Ureter (tissue), 1 donor: ENCODE measurements around the gene TMEM51. TPM values are rescaled to one million over a fixed set of nuclear protein-coding genes. Genes with fewer than 3 reads are reported as not detected.

Experiments used
- DNase-seq: peaks from one replicate; pipeline ENCODE4 v3.0.0-alpha.2; 2020; ENCODE audit warnings: low spot score
- total RNA-seq: library from RNA; stranded (reverse); gene quantifications from one replicate; pipeline ENCODE4 v1.2.4, GENCODE V29; 2023
- donor health status: DM: yes; HTN: yes; CAD: no.

The TMEM51 gene
- total RNA-seq, 1 donor from 2014 or later: 38.8 TPM

GRCh38 chr1:15195420-15196052, 42.0 kb downstream of the TMEM51 start:
- DNase-seq: no peak

- no peak for DNase-seq
Measured at GRCh38 chr1:15196069-15196468, 42.5 kb downstream of the TMEM51 start.

GRCh38 chr1:15196807-15197530, 43.4 kb downstream of the TMEM51 start:
- no peak for DNase-seq

- no peak for DNase-seq
Measured at GRCh38 chr1:15197591-15198447, 44.3 kb downstream of the TMEM51 start.

- no peak for DNase-seq
Measured at GRCh38 chr1:15198684-15199083, 45.1 kb downstream of the TMEM51 start.

GRCh38 chr1:15201221-15201620, 47.7 kb downstream of the TMEM51 start:
- DNase-seq: no peak

- DNase-seq: no peak
Measured at GRCh38 chr1:15201849-15202551, 48.5 kb downstream of the TMEM51 start.

GRCh38 chr1:15204931-15205330, 51.4 kb downstream of the TMEM51 start:
- DNase-seq: no peak

- DNase-seq: no peak
Measured at GRCh38 chr1:15205586-15206346, 52.2 kb downstream of the TMEM51 start.

- DNase-seq: no peak
Measured at GRCh38 chr1:15206418-15207030, 53.0 kb downstream of the TMEM51 start.

- DNase-seq: no peak
Measured at GRCh38 chr1:15207031-15207828, 53.7 kb downstream of the TMEM51 start.

- no peak for DNase-seq
Measured at GRCh38 chr1:15207829-15208429, 54.4 kb downstream of the TMEM51 start.

- no peak for DNase-seq
Measured at GRCh38 chr1:15210651-15211375, 57.3 kb downstream of the TMEM51 start.

- no peak for DNase-seq
Measured at GRCh38 chr1:15211424-15211823, 57.9 kb downstream of the TMEM51 start.

GRCh38 chr1:15212216-15212953, 58.8 kb downstream of the TMEM51 start:
- no peak for DNase-seq

GRCh38 chr1:15212954-15213291, 59.4 kb downstream of the TMEM51 start:
- no peak for DNase-seq

- DNase-seq: no peak
Measured at GRCh38 chr1:15213341-15213821, 59.8 kb downstream of the TMEM51 start.

- DNase-seq: no peak
Measured at GRCh38 chr1:15214527-15214926, 61.0 kb downstream of the TMEM51 start.
